HCT116 (cell line): ENCODE results near the gene SEMA6A. TPM values are rescaled to one million over a fixed set of nuclear protein-coding genes. Genes with fewer than 3 reads are reported as not detected.

Source experiments
- ATAC-seq: fragments of 200-7000 bp; cut with Tn5 transposase; 2 replicates; pipeline ENCODE4 v1.9.1; 2020; ENCODE audit warnings: mild to moderate bottlenecking, moderate library complexity
- BruUV-seq: library from RNA; stranded (reverse); fragments of 400-500 nt; replicated peaks from 2 replicates; lab custom pipeline; 2021; lab: Mats Ljungman, UMichigan
- CTCF ChIA-PET: fragments of 300-600 bp; sonication (Branson Sonifier 250); formaldehyde crosslinking; loops from one replicate; lab custom pipeline; 2021; ENCODE audit warnings: antibody characterized with exemption; lab: Charles Lee
- POLR2A ChIA-PET: fragments of 300-600, 350-600 bp; sonication (Branson Sonifier 250); formaldehyde crosslinking; loops from one replicate; lab custom pipeline; 2021; ENCODE audit warnings: antibody characterized with exemption; lab: Charles Lee
- RAD21 ChIA-PET, 2 experiments: fragments of 300-600 bp; sonication (Branson Sonifier 250); formaldehyde crosslinking; loops; one replicate each; lab custom pipeline; 2023; ENCODE audit warnings: low total read pairs in 2 of 2; ENCODE audit not compliant: uncharacterized antibody in 2 of 2, unreplicated experiment in 2 of 2, low non-redundant PET in 1 of 2; lab: Charles Lee
- DNase-seq: peaks from one replicate; pipeline ENCODE4 v3.0.0-alpha.2; 2010; ENCODE audit warnings: low read depth, low spot score
- H2AFZ ChIP-seq: fragments of 200-600 bp; shearing (Covaris generic), sonication (generic); 2 replicates; pipeline ENCODE4 v1.6.1; 2017; ENCODE audit warnings: low read depth, mixed run types, mixed read lengths, antibody characterized with exemption, low read length; ENCODE audit not compliant: poor library complexity, severe bottlenecking
- H3K27ac ChIP-seq: 2 replicates; pipeline ENCODE4 v1.5.1; 2012; ENCODE audit warnings: low read depth, low read length
- H3K27me3 ChIP-seq: fragments of 200-600 bp; sonication (generic); 2 replicates; pipeline ENCODE4 v1.6.1; 2016; ENCODE audit warnings: mixed run types, low read length, mixed read lengths; ENCODE audit not compliant: insufficient read depth
- H3K36me3 ChIP-seq, 2 experiments: fragments of 200-500 bp in 1 of 2; fragments of 200-600 bp in 1 of 2; sonication (Bioruptor generic) in 1 of 2; sonication (generic) in 1 of 2; 2 replicates each; pipeline versions ENCODE4 v1.5.1 to v1.6.1; 2014 to 2016; ENCODE audit warnings: low read length in 2 of 2, inconsistent platforms in 1 of 2, mixed read lengths in 1 of 2, mixed run types in 1 of 2; ENCODE audit not compliant: insufficient read depth in 2 of 2, control insufficient read depth in 1 of 2
- H3K4me1 ChIP-seq, 2 experiments: fragments of 200-600 bp in 1 of 2; sonication (generic) in 1 of 2; 2 replicates each; pipeline versions ENCODE4 v1.5.1 to v1.6.1; 2012 to 2017; ENCODE audit warnings: low read length in 2 of 2, inconsistent platforms in 1 of 2, mild to moderate bottlenecking in 1 of 2, mixed read lengths in 1 of 2, mixed run types in 1 of 2, moderate library complexity in 1 of 2; ENCODE audit not compliant: insufficient read depth in 2 of 2, control insufficient read depth in 1 of 2
- H3K4me2 ChIP-seq: fragments of 200-600 bp; sonication (generic); 2 replicates; pipeline ENCODE4 v1.6.1; 2017; ENCODE audit warnings: mixed run types, low read length, mixed read lengths
- H3K4me3 ChIP-seq, 2 experiments: fragments of 200-600 bp in 1 of 2; sonication (generic) in 1 of 2; replicated peaks in 1 of 2; 2 replicates each; pipeline ENCODE4 v1.5.1; 2011 to 2016; ENCODE audit warnings: low read length in 2 of 2, control low read depth in 1 of 2, low read depth in 1 of 2, mild to moderate bottlenecking in 1 of 2, mixed read lengths in 1 of 2, mixed run types in 1 of 2
- H3K79me2 ChIP-seq: fragments of 200-600 bp; sonication (generic); 2 replicates; pipeline ENCODE4 v1.6.1; 2017; ENCODE audit warnings: mild to moderate bottlenecking, mixed run types, low read length, moderate library complexity, mixed read lengths; ENCODE audit not compliant: insufficient read depth
- H3K9ac ChIP-seq: fragments of 200-600 bp; sonication (generic); 2 replicates; pipeline ENCODE4 v1.6.1; 2016; ENCODE audit warnings: low read length, mixed read lengths
- H3K9me2 ChIP-seq: fragments of 200-600 bp; sonication (generic), shearing (Covaris generic); 2 replicates; pipeline ENCODE4 v1.6.1; 2017; ENCODE audit warnings: mixed run types, mild to moderate bottlenecking, moderate library complexity; ENCODE audit not compliant: insufficient read depth
- H3K9me3 ChIP-seq, 2 experiments: fragments of 200-500 bp in 1 of 2; fragments of 200-600 bp in 1 of 2; sonication (Bioruptor generic) in 1 of 2; sonication (generic) in 1 of 2; 2 replicates each; pipeline ENCODE4 v1.6.1; 2014 to 2017; ENCODE audit warnings: low read length in 2 of 2, mixed read lengths in 2 of 2, inconsistent platforms in 1 of 2, low read depth in 1 of 2, mild to moderate bottlenecking in 1 of 2, mixed run types in 1 of 2, moderate library complexity in 1 of 2; ENCODE audit not compliant: control insufficient read depth in 1 of 2, insufficient read depth in 1 of 2
- H4K20me1 ChIP-seq: fragments of 200-600 bp; sonication (generic), shearing (Covaris generic); 2 replicates; pipeline ENCODE4 v1.6.1; 2017; ENCODE audit warnings: mixed run types, mild to moderate bottlenecking, moderate library complexity; ENCODE audit not compliant: insufficient read depth
- ATF3 ChIP-seq: IDR thresholded peaks from 2 replicates; pipeline ENCODE4 v1.6.1; 2012
- CEBPB ChIP-seq: IDR thresholded peaks from 2 replicates; pipeline ENCODE4 v1.6.1; 2012; ENCODE audit warnings: low read depth
- CTCF ChIP-seq, 3 experiments: fragments of 200-600 bp in 1 of 3; sonication (generic) in 1 of 3; IDR thresholded peaks in 2 of 3; conservative IDR thresholded peaks in 1 of 3; 2 replicates each; pipeline ENCODE4 v1.5.1; 2012 to 2017; ENCODE audit warnings: low read depth in 2 of 3, low read length in 2 of 3, antibody characterized with exemption in 1 of 3, borderline replicate concordance in 1 of 3, control low read depth in 1 of 3, mild to moderate bottlenecking in 1 of 3, mixed read lengths in 1 of 3, mixed run types in 1 of 3, moderate library complexity in 1 of 3; ENCODE audit not compliant: insufficient read depth in 1 of 3
- EGR1 ChIP-seq: IDR thresholded peaks from 2 replicates; pipeline ENCODE4 v1.6.1; 2012; ENCODE audit warnings: low read depth
- ELF1 ChIP-seq: IDR thresholded peaks from 2 replicates; pipeline ENCODE4 v1.6.1; 2012; ENCODE audit warnings: low read depth, borderline replicate concordance
- POLR2A ChIP-seq: IDR thresholded peaks from 2 replicates; pipeline ENCODE4 v1.7.0; 2011; ENCODE audit warnings: borderline replicate concordance; ENCODE audit not compliant: insufficient read depth, insufficient read length; ENCODE audit errors: extremely low read depth
- RAD21 ChIP-seq: IDR thresholded peaks from 2 replicates; pipeline ENCODE4 v1.6.1; 2012; ENCODE audit warnings: low read depth, mild to moderate bottlenecking
- SRF ChIP-seq: IDR thresholded peaks from 2 replicates; pipeline ENCODE4 v1.6.1; 2012; ENCODE audit warnings: low read depth
- TCF7L2 ChIP-seq: IDR thresholded peaks from 2 replicates; pipeline ENCODE4 v1.7.0; 2011; ENCODE audit warnings: borderline replicate concordance, inconsistent platforms; ENCODE audit not compliant: insufficient read depth, insufficient read length; ENCODE audit errors: extremely low read depth
- YY1 ChIP-seq: IDR thresholded peaks from 2 replicates; pipeline ENCODE4 v1.6.1; 2011; ENCODE audit warnings: low read length, low read depth, moderate library complexity, mild to moderate bottlenecking; ENCODE audit not compliant: insufficient replicate concordance; ENCODE audit errors: extremely low read depth
- ZFX ChIP-seq: fragments of 450-650 bp; IDR thresholded peaks from 2 replicates; pipeline ENCODE4 v1.6.1; 2017
- ZNF274 ChIP-seq: fragments of 200-500 bp; sonication (Bioruptor generic); IDR thresholded peaks from 2 replicates; pipeline ENCODE4 v1.6.1; 2014; ENCODE audit warnings: mild to moderate bottlenecking, low read depth, low read length, inconsistent platforms
- intact Hi-C: fragments of 100-400 bp; cut with micrococcal nuclease; formaldehyde crosslinking; loops from 2 replicates; pipeline ENCODE4 v1.10.0; 2022
- total RNA-seq: library from RNA; stranded (reverse); gene quantifications from one replicate; pipeline ENCODE4 v1.2.1, GENCODE V29; 2021; ENCODE audit not compliant: unreplicated experiment

SEMA6A gene
- total RNA-seq, 1 experiment from 2014 or later, result 6.7 TPM

GRCh38 chr5:116557669-116558271, 16.9 kb downstream of the SEMA6A start:
- H3K9me3 ChIP-seq, result no peaks in the 10 kb centered on the region
- intact Hi-C loops, result loop anchor here (2.0 to 5.0 kb wide), 2 partner anchors 390 to 419 kb away; no protein-coding TSS in a partner anchor
- no peak overlapping the region for H2AFZ ChIP-seq
- ChIA-PET CTCF (no interaction called here), POLR2A (no interaction called here), RAD21 (no interaction called here)
- no peaks in the 10 kb centered on the region for H3K27me3 ChIP-seq
- no TSS peak for BruUV-seq
- H3K79me2 ChIP-seq, result no peaks in the 10 kb centered on the region
- H3K36me3 ChIP-seq, result no peaks in the 10 kb centered on the region
- H3K4me2 ChIP-seq, result peak overlapping the region; percentile 1; the same call in 1 of the 2 replicates
- TF ChIP-seq CEBPB, result no peak
- TF ChIP-seq ELF1, result no peak
- peak; percentile 72 for TF ChIP-seq RAD21
- TF ChIP-seq EGR1, result no peak
- no peak for TF ChIP-seq POLR2A
- TF ChIP-seq CTCF (IDR thresholded peaks at IDR 0.05 in 2 of 3, conservative IDR thresholded peaks at IDR 0.05 in 1 of 3; ENCODE audit: borderline replicate concordance in 1 of 3, insufficient read depth in 1 of 3, low read depth in 2 of 3, low read length in 2 of 3), result peak; percentile 52 to 73 (median 66); a peak in 4 of 6 replicates
- no peak for TF ChIP-seq YY1
- TF ChIP-seq ATF3, result no peak
- 0 out of 2 replicates have a peak, but pooled peaks have one; percentile 15 for TF ChIP-seq SRF
- TF ChIP-seq ZNF274, result no peak
- TF ChIP-seq TCF7L2, result no peak
- no peak for TF ChIP-seq ZFX
- no peaks in the 10 kb centered on the region for H3K9me2 ChIP-seq
- no peak overlapping the region for H3K4me3 ChIP-seq
- DNase-seq (no peak), ATAC-seq (peak; percentile 77)
- no peaks in the 10 kb centered on the region for H3K4me1 ChIP-seq
- no peak overlapping the region for H3K27ac ChIP-seq
- H4K20me1 ChIP-seq, result no peaks in the 10 kb centered on the region
- no peak overlapping the region for H3K9ac ChIP-seq
